A375 (cell line): ENCODE data around the gene PEDS1. TPM values are rescaled to one million over a fixed set of nuclear protein-coding genes. Genes with fewer than 3 reads are reported as not detected.

ENCODE experiments used
- total RNA-seq: library from RNA; depleted of rRNA; stranded (reverse); fragments of >200 nt; shearing (Covaris generic); gene quantifications from 2 replicates; pipeline ENCODE4 v1.2.3, GENCODE V29; 2014; rRNA removed

Gene PEDS1
- 28.9 and 36.7 TPM in 2 replicates for total RNA-seq

DNA sequence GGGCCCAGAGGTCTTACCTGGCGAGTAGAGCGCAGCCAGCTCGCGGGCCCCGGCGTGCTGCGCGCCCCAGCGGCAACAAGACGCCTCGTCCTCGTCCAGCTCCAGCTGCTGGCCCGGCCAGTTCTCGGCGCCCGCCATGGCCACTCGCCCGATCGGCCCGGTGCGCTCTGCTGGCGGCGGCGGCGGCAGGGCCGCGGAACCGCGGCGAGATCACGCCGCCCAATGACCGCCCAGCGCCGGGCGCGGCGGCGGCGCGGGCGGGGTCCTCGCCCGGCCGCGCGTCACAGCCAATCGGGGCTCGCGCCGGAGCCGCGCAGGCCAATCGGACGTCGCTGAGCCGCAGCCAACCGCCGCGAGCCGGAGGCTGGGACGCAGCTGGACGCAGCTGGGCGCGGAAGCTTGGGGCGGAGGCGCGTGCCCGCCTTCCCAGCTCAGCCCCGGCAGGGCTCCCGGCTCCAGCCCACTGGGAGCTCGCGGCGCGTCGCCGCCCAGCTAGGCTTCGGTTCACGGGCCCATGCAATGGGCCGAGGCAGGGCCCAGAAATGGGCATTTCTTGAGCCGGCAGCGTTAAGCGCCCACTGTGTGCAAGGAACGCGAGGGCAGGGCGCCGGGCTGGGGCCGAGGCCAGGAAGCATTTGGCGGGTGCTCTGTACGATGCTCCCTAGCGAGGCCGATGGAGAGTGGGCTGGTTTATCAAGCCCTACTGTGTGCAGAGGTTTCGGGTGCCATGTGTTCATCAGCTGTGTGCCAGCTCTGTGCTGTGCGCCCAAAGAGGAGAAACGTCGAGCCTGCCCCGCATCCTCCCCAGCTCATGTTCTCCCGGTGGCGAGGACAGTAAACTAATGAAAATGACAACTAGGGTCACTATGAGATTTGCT, at the start of gene PEDS1:
Gene PEDS1 (minus strand): TSS at position 224 of the 878 bp plus-strand sequence. CDS start 86 bp downstream, at position 138.

DNA sequence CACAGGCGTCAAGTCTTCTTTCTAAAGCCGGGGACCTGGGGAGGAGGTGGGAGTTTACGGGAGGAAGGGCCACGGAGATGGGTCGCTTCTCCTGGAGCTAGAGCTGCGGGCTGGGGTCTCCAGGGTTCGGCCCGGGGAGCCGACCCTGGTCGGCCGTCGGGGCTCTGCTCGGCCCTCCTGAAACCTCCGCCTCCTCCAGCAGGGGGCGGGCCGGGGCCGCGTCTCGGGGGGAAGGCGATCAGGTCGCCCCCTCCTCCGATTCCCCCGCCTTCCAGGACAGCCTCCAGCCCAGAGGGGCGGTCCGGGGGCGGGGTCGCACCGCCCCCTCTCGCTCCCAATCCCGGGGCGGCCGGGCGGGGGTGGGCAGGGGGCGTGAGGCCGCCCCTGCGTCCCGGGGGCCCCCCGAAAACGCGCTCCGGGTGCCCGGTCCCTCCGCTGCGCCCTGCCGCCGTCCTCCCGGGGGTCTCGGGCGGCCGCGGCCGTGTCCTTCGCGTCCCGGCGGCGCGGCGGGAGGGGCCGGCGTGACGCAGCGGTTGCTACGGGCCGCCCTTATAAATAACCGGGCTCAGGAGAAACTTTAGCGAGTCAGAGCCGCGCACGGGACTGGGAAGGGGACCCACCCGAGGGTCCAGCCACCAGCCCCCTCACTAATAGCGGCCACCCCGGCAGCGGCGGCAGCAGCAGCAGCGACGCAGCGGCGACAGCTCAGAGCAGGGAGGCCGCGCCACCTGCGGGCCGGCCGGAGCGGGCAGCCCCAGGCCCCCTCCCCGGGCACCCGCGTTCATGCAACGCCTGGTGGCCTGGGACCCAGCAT, 36.9 kb upstream of the PEDS1 start, which contains the start of gene CEBPB:
Gene CEBPB (plus strand): TSS at position 580 of the 814 bp plus-strand sequence. CDS start 204 bp downstream, at position 784.

DNA sequence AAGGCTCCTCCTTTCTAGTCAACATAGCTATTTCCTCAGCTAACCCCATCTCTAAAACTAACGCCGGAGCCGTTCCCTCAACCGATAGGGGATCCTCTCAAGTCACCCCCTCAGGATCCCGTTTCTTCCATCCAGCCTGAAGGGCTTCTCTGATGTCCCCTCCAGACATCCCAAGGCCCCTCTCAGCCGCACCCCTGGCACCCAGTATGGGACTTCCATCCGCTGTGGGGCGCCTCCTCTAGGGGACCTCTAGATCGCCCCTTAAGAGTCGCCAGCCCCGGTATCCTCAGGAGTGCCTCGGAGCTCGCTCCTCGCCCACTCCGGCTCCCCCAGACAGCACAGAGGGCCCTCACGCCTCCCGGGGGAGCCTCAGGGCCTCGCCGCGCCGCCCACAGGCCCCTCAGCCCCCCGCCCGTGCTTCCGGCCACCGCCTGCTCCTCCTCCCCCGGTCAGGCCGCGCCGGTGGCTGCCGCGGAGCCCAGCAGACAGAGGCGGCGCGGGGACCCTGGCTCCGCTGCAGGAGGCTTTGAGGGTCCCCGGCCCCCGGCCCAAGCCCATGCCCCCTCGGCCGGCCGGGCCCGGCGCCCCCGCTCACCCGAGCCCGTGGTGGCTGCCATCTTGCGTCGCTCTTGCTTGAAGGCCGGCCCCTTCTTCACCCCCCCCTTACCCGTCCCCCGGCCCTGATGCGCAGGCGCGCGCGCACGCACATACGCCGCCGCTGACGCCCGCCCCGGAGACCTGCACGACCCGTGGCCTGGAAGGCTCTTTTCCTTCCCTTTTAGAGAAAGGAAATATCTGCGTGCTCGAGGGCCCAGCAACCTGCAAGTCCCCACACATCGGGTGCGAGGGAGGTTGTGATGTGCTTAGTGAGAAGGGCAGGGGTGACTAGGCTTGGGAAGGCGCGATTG, 40.8 kb downstream of the PEDS1 start, which contains the start of gene UBE2V1:
Gene UBE2V1 (minus strand): TSS at position 639 of the 908 bp plus-strand sequence. CDS start 22 bp downstream, at position 617.

Other genes with a start within 250 kb of the PEDS1 start
- 8.0 and 9.3 TPM in 2 replicates for gene SPATA2, start 238.2 kb downstream of the PEDS1 start, total RNA-seq
- 69.3 and 95.4 TPM in 2 replicates for gene RNF114, start 217.3 kb downstream of the PEDS1 start, total RNA-seq
- 5.0 and 7.7 TPM in 2 replicates for gene SNAI1, start 170.7 kb downstream of the PEDS1 start, total RNA-seq
- 155 and 173 TPM in 2 replicates for gene UBE2V1, start 40.6 kb downstream of the PEDS1 start, total RNA-seq
- gene CEBPB, start 37.1 kb upstream of the PEDS1 start, total RNA-seq = 80.7 and 108 TPM in 2 replicates